Stomach (tissue), 9 donors: Measurements from ENCODE around the gene TNRC6C. TPM values are rescaled to one million over a fixed set of nuclear protein-coding genes. Genes with fewer than 3 reads are reported as not detected.
"Not testable (repeated sequence)": the region's sequence is repeated elsewhere in the genome, so short reads cannot be mapped to it uniquely, and the experiment has no call there.

Experiments
- DNase-seq, 2 donors: peaks; one replicate each; pipeline versions ENCODE4 v3.0.0 to v3.0.0-alpha.2; 2013 to 2019
- H3K27ac ChIP-seq, 5 donors: fragments of 200-600 bp in 4 of 5; sonication (generic) in 4 of 5; one replicate each; pipeline ENCODE4 v1.5.1; 2013 to 2019; ENCODE audit warnings: mild to moderate bottlenecking in 1 of 5, moderate library complexity in 1 of 5
- H3K27me3 ChIP-seq, 3 donors: fragments of 200-600 bp; sonication (generic); one replicate each; pipeline ENCODE4 v1.5.1; 2017 to 2019; ENCODE audit warnings: mixed run types in 1 of 3
- H3K36me3 ChIP-seq, 4 donors: fragments of 200-600 bp; sonication (generic); 1 replicate in 3 of 4; 2 replicates in 1 of 4; pipeline ENCODE4 v1.5.1; 2016 to 2019
- H3K4me1 ChIP-seq, 4 donors: fragments of 200-600 bp; sonication (generic); one replicate each; pipeline ENCODE4 v1.5.1; 2016 to 2019
- H3K4me3 ChIP-seq, 4 donors: fragments of 200-600 bp; sonication (generic) in 3 of 4; one replicate each; pipeline ENCODE4 v1.5.1; 2016 to 2019; ENCODE audit warnings: mild to moderate bottlenecking in 1 of 4
- H3K9me3 ChIP-seq, 4 donors: fragments of 200-600 bp; sonication (generic); one replicate each; pipeline ENCODE4 v1.5.1; 2016 to 2019
- EP300 ChIP-seq: sonication (generic); formaldehyde crosslinking; IDR thresholded peaks from one replicate; pipeline ENCODE4 v1.6.1; 2017; ENCODE audit warnings: antibody characterized with exemption
- POLR2A ChIP-seq, 4 donors: fragments of 450-650 bp; IDR thresholded peaks; one replicate each; pipeline ENCODE4 v1.6.1; 2016; ENCODE audit warnings: antibody characterized with exemption in 4 of 4, control low read depth in 2 of 4, mild to moderate bottlenecking in 1 of 4, moderate library complexity in 1 of 4
- POLR2AphosphoS5 ChIP-seq, 3 donors: sonication (generic); formaldehyde crosslinking; IDR thresholded peaks; one replicate each; pipeline ENCODE4 v1.6.1; 2016; ENCODE audit warnings: antibody characterized with exemption in 3 of 3
- WGBS, 5 donors: extraction: QIAGEN DNeasy Blood & Tissue Kit in 3 of 5; methylation state at CpG; one replicate each; pipeline versions ENCODE4 v1.1.5 to v1.1.7; 2013 to 2018; 5-methylcytosine and 5-hydroxymethylcytosine counted together
- intact Hi-C: fragments of 100-400 bp; cut with DNase I; formaldehyde crosslinking; loops from one replicate; pipeline ENCODE4 v1.15.1; 2023; ENCODE audit warnings: low total_unique reads
- polyA plus RNA-seq, 3 donors: library from polyadenylated mRNA; stranded (reverse); fragments of 200-250 nt; gene quantifications; one replicate each; pipeline ENCODE4 v1.2.3, GENCODE V29; 2013
- total RNA-seq, 5 donors: library from RNA; depleted of rRNA; stranded (reverse); fragments of >200 nt; gene quantifications; one replicate each; pipeline versions ENCODE4 v1.1.0 to v1.2.3, GENCODE V29; 2014 to 2016
- TF ChIP-seq, protein P1 (sequence below), 7 experiments: fragments of 450-650 bp in 4 of 7; fragments of 200-600 bp in 3 of 7; sonication (generic) in 3 of 7; IDR thresholded peaks; one replicate each; pipeline ENCODE4 v1.5.1; 2016 to 2019; ENCODE audit warnings: antibody characterized with exemption in 7 of 7, control low read depth in 2 of 7, mild to moderate bottlenecking in 1 of 7
- donor health status: healthy with polysubstance abuse.
- donor health status: Bipolar disorder and iron deficiency.
- donor health status: healthy.

Gene TNRC6C
- total and polyA plus RNA-seq, 8 donors, result 0.92 to 64.8 (median 9.6) TPM

- no peaks in the 10 kb centered on the region for H3K27me3 ChIP-seq
- peaks cover 0 to 3% (median 0%) of the 10 kb centered on the region in 4 donors for H3K4me1 ChIP-seq
- no peaks in the 10 kb centered on the region for H3K9me3 ChIP-seq
- intact Hi-C loops, result no loop called here
- H3K27ac ChIP-seq, result no peak overlapping the region
- 91 to 100% (median 97%) methylated on average over 3 of the region's 3 CpGs for WGBS, 5 donors
- no peak overlapping the region for H3K4me3 ChIP-seq
- peaks cover 55 to 100% (median 99%) of the 10 kb centered on the region in 4 donors for H3K36me3 ChIP-seq
- no peak for DNase-seq
- TF ChIP-seq POLR2AphosphoS5 (IDR thresholded peaks at IDR 0.05) (no peak), EP300 (no peak), POLR2A (IDR thresholded peaks at IDR 0.05) (no peak)
- TF ChIP-seq, protein P1, sequence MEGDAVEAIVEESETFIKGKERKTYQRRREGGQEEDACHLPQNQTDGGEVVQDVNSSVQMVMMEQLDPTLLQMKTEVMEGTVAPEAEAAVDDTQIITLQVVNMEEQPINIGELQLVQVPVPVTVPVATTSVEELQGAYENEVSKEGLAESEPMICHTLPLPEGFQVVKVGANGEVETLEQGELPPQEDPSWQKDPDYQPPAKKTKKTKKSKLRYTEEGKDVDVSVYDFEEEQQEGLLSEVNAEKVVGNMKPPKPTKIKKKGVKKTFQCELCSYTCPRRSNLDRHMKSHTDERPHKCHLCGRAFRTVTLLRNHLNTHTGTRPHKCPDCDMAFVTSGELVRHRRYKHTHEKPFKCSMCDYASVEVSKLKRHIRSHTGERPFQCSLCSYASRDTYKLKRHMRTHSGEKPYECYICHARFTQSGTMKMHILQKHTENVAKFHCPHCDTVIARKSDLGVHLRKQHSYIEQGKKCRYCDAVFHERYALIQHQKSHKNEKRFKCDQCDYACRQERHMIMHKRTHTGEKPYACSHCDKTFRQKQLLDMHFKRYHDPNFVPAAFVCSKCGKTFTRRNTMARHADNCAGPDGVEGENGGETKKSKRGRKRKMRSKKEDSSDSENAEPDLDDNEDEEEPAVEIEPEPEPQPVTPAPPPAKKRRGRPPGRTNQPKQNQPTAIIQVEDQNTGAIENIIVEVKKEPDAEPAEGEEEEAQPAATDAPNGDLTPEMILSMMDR (IDR thresholded peaks at IDR 0.05), result no peak
These were observed 114.5 kb downstream of the TNRC6C start for GRCh38 chr17:78072961-78073360.

DNA sequence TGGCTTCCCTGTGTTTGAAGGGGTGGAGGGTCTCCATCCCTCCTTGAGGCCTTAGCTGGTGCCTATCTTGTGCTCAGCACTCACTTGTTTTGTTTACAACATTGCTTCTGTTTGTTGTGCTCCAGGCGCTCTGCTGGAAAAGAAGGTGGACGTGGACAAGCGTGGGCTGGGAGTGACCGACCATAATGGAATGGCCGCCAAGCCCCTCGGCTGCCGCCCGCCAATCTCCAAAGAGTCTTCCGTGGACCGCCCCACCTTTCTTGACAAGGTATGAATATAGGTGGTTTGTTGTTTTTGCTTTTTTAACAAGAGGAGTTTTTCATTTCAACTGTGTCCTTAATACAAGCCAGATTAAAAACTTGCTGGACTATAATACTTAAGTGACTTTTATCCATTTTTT, 116.5 kb downstream of the TNRC6C start:
- no peak overlapping the region for H3K27ac ChIP-seq
- H3K36me3 ChIP-seq, result peaks cover 68 to 100% (median 100%) of the 10 kb centered on the region in 4 donors
- H3K4me3 ChIP-seq, result no peak overlapping the region
- no peaks in the 10 kb centered on the region for H3K27me3 ChIP-seq
- intact Hi-C loops, result no loop called here
- no peak for DNase-seq
- H3K9me3 ChIP-seq, result no peaks in the 10 kb centered on the region
- TF ChIP-seq POLR2A (IDR thresholded peaks at IDR 0.05), result no peak
- 94 to 97% (median 96%) methylated on average over 10 of the region's 10 CpGs for WGBS, 5 donors
- peaks cover 0 to 3% (median 0%) of the 10 kb centered on the region in 4 donors for H3K4me1 ChIP-seq

- Histone ChIP-seq H3K4me3 (no peak overlapping the region), H3K4me1 (no peaks in the 10 kb centered on the region), H3K9me3 (no peaks in the 10 kb centered on the region), H3K27me3 (no peaks in the 10 kb centered on the region), H3K27ac (no peak overlapping the region), H3K36me3 (peaks cover 73 to 100% (median 100%) of the 10 kb centered on the region in 4 donors)
- TF ChIP-seq, protein P1 (IDR thresholded peaks at IDR 0.05), result no peak
- TF ChIP-seq POLR2AphosphoS5 (IDR thresholded peaks at IDR 0.05) (no peak), POLR2A (IDR thresholded peaks at IDR 0.05) (no peak), EP300 (no peak)
- intact Hi-C loops, result no loop called here
- 88 to 90% (median 89%) methylated on average over 5 of the region's 5 CpGs for WGBS, 5 donors
- DNase-seq, result no peak
These were observed 117.0 kb downstream of the TNRC6C start for GRCh38 chr17:78075545-78075944.

GRCh38 chr17:78079253-78079652, 120.8 kb downstream of the TNRC6C start:
- no peaks in the 10 kb centered on the region for H3K4me1 ChIP-seq
- no peak overlapping the region for H3K4me3 ChIP-seq
- no peaks in the 10 kb centered on the region for H3K9me3 ChIP-seq
- DNase-seq, result no peak
- WGBS, 5 donors, result 85 to 95% (median 94%) methylated on average over 6 of the region's 6 CpGs
- no peaks in the 10 kb centered on the region for H3K27me3 ChIP-seq
- TF ChIP-seq EP300, result no peak
- no peak for TF ChIP-seq POLR2A (IDR thresholded peaks at IDR 0.05)
- TF ChIP-seq, protein P1 (IDR thresholded peaks at IDR 0.05), result no peak
- H3K36me3 ChIP-seq, result peaks cover 70 to 100% (median 99%) of the 10 kb centered on the region in 4 donors
- intact Hi-C loops, result no loop called here
- H3K27ac ChIP-seq, result no peak overlapping the region

- intact Hi-C loops, result no loop called here
- H3K27me3 ChIP-seq, result no peaks in the 10 kb centered on the region
- WGBS, 5 donors, result 93 to 95% (median 93%) methylated on average over 3 of the region's 3 CpGs
- H3K4me1 ChIP-seq, result no peaks in the 10 kb centered on the region
- no peak overlapping the region for H3K4me3 ChIP-seq
- H3K9me3 ChIP-seq, result no peaks in the 10 kb centered on the region
- H3K27ac ChIP-seq, result no peak overlapping the region
- DNase-seq, result no peak
- TF ChIP-seq, protein P1 (IDR thresholded peaks at IDR 0.05), result no peak
- TF ChIP-seq POLR2AphosphoS5 (IDR thresholded peaks at IDR 0.05), result no peak
- no peak for TF ChIP-seq POLR2A (IDR thresholded peaks at IDR 0.05)
- no peak for TF ChIP-seq EP300
- peaks cover 51 to 98% (median 96%) of the 10 kb centered on the region in 4 donors for H3K36me3 ChIP-seq
These were observed 123.0 kb downstream of the TNRC6C start for GRCh38 chr17:78081551-78081950.

- H3K36me3 ChIP-seq, result peaks cover 51 to 98% (median 96%) of the 10 kb centered on the region in 4 donors
- H3K4me3 ChIP-seq, H3K27me3 ChIP-seq, H3K9me3 ChIP-seq, intact Hi-C loops, H3K27ac ChIP-seq, H3K4me1 ChIP-seq, DNase-seq: not testable (repeated sequence)
- WGBS, 5 donors, result 83 to 85% (median 84%) methylated on average over 5 of the region's 5 CpGs
These were observed 123.9 kb downstream of the TNRC6C start for GRCh38 chr17:78082355-78082872.
